Smooth muscle cell of the brain vasculature (primary cell): ENCODE measurements around the gene APOBR.
"Not testable (repeated sequence)": the region's sequence is repeated elsewhere in the genome, so short reads cannot be mapped to it uniquely, and the experiment has no call there.

Experiments
- DNase-seq: peaks from one replicate; pipeline ENCODE4 v3.0.0-alpha.2; 2012; ENCODE audit warnings: low read depth, low spot score

APOBR gene

DNA sequence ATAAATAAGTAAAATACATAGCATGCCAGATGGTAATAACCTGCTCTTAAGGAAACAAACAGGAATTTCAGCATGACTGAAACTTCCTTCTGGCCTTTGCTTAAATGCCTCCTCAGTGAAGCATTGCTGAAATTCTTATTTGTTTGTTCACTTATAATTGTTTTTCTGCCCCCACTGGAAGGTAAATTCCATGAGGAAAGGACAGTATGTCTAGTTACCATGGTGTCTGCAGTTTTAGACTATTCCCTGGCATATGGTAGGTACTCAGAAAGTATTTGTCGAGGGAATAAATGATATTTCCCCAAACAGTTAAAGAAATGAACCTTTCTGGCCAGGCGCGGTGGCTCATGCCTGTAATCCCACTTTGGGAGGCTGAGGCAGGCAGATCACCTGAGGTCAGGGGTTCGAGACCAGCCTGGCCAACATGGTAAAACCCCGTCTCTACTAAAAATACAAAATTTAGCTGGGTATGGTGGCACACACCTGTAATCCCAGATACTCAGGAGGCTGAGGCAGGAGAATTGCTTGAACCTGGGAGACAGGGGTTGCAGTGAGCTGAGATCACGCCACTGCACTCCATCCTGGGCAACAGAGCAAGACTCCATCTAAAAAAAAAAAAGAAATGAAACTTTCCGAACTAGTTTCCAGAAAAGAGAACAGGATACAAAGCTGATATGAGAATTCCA, 32.8 kb downstream of the APOBR start:
- not testable (repeated sequence) for DNase-seq

- no peak for DNase-seq
Measured at GRCh38 chr16:28527985-28528384, 33.5 kb downstream of the APOBR start.

- DNase-seq = no peak
Measured at GRCh38 chr16:28528463-28528867, 34.0 kb downstream of the APOBR start.

DNA sequence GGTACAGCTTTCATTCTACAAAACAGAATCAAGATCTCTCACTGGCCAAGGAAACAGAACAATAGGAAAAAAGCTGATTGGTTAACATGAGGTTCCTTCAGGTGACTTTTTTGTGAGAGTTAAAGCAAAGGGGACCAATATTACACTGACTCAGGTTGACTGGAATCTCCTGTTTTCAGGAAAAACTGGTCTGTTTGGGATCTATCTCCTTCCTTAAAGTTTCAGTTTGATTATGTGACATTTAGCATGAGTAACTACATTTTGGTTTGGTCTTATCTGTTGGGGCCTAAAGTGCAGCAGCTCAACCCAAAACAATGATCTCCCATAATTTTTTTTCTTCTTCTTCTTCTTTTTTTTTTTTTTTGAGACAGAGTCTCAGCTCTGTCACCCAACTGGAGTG, 34.7 kb downstream of the APOBR start:
- DNase-seq = no peak

GRCh38 chr16:28531777-28532744, 37.6 kb downstream of the APOBR start:
- DNase-seq = no peak

- DNase-seq = no peak
Measured at GRCh38 chr16:28532940-28533647, 38.7 kb downstream of the APOBR start.

- DNase-seq = no peak
Measured at GRCh38 chr16:28534542-28535373, 40.3 kb downstream of the APOBR start.

- DNase-seq = no peak
Measured at GRCh38 chr16:28537076-28537475, 42.6 kb downstream of the APOBR start.

GRCh38 chr16:28537964-28538732, 43.7 kb downstream of the APOBR start:
- no peak for DNase-seq

GRCh38 chr16:28538733-28539596, 44.5 kb downstream of the APOBR start, which contains the start of gene NUPR1:
NUPR1 (minus strand) TSS chr16:28538974; CDS start chr16:28538907, 67 bp downstream.
- peak; percentile 55 for DNase-seq

DNA sequence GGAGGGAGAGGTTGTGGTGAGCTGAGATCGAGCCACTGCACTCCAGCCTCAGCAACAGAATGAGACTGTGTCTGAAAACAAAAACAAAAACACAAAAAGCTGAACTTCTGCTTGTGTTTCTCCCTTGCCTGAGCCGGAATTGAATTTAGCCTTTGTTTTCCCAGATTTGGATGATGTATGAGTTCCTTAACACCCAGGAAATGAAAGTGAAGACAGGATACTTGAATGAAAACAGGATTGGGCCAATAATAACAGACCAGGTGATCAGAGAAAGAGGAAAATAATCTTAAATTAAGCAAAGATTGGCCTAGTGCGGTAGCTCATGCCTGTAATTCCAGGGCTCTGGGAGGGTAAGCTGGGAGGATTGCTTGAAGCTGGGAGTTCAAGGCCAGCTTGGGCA, 45.9 kb downstream of the APOBR start:
- DNase-seq = no peak

GRCh38 chr16:28542646-28543045, 48.2 kb downstream of the APOBR start:
- DNase-seq = no peak

DNA sequence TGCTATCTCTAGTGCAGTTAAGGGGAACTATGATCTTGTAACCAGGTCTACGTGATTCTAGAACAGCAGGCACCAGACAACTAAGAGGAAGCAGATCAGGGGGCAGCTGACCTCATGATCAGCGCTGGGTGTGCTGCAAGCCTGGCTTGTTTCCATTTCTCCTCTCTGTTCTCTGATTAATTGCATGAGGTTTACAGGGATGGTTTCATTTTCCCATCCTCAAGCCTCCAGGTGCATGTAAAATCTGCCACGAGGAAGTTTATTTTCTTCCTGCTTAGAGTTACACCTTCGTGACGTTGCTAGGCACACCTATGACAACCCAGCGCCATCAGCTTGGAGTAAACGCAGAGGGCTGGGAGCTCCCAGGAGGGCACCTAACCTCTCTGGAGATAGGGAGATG, 48.6 kb downstream of the APOBR start:
- no peak for DNase-seq

DNA sequence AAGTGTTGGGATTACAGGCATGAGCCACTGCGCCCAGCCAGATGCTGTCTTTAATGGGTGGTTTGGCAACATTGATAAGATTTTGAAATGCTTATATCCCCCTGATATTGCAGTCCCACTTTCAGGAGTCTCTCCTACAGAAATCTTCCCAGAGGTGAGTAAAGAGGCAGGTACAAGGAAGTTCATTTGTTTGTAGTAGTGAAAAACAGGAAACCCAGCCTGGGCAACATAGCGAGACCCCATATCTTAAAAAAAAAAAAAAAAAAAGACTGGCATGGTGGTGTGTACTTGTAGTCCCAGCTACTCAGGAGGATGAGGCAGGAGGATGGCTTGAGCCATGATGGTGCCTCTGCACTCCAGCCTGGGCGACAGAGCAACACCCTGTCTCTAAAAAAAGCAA, 50.6 kb downstream of the APOBR start:
- no peak for DNase-seq

- DNase-seq = not testable (repeated sequence)
Measured at GRCh38 chr16:28545964-28546363, 51.5 kb downstream of the APOBR start.

- no peak for DNase-seq
Measured at GRCh38 chr16:28546626-28547025, 52.2 kb downstream of the APOBR start.

DNA sequence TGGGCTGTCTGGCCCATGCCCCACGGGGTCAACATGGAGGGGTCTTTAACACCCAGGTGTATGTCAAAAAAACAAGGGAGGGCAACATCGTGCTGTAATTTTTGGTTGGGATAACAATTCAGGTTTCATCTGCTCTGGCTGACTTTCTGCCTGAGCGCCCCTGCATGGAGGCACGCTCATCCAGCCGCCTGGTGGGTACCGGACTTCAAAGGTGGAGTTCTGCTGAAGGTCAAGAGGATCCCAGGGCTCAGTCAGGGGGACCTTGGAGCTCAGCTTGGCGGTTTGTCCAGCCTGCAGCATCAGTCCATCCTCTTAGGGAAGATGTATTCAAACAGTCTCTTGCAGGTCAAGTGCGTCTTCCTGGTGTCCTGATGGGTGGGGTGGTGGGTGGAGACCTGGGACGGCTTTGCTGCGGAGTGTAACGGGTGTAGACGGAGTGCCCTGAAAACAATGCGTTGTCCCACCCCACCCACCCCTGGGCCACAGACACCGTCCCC, 53.9 kb downstream of the APOBR start:
- DNase-seq = no peak
